Smooth muscle cell (in vitro differentiated cells): Measurements from ENCODE around the gene CCDC88C. TPM values are rescaled to one million over a fixed set of nuclear protein-coding genes. Genes with fewer than 3 reads are reported as not detected.

Experiments used
- DNase-seq: peaks from one replicate; lab custom pipeline; 2025; ENCODE audit not compliant: unreplicated experiment; lab: John Stamatoyannopoulos, UW
- H2AFZ ChIP-seq: fragments of 200-600 bp; sonication (generic); 2 replicates; pipeline ENCODE4 v1.6.0; 2016; ENCODE audit warnings: antibody characterized with exemption, low read depth, mild to moderate bottlenecking
- H3F3A ChIP-seq: fragments of 200-600 bp; sonication (generic); 2 replicates; pipeline ENCODE4 v1.6.0; 2017; ENCODE audit warnings: antibody characterized with exemption, low read depth
- H3K27ac ChIP-seq: fragments of 200-600 bp; sonication (generic); 2 replicates; pipeline ENCODE4 v1.5.1; 2016; ENCODE audit warnings: low read depth, mild to moderate bottlenecking
- H3K27me3 ChIP-seq: fragments of 200-600 bp; sonication (generic); 2 replicates; pipeline ENCODE4 v1.6.1; 2016; ENCODE audit warnings: low read depth, mild to moderate bottlenecking
- H3K36me3 ChIP-seq: fragments of 200-600 bp; sonication (generic); 2 replicates; pipeline ENCODE4 v1.5.1; 2016; ENCODE audit warnings: low read depth
- H3K4me1 ChIP-seq: fragments of 200-600 bp; sonication (generic); 2 replicates; pipeline ENCODE4 v1.5.1; 2016; ENCODE audit warnings: low read depth
- H3K4me2 ChIP-seq: fragments of 200-600 bp; sonication (generic); 2 replicates; pipeline ENCODE4 v1.6.0; 2016; ENCODE audit warnings: mild to moderate bottlenecking
- H3K4me3 ChIP-seq: fragments of 200-600 bp; sonication (generic); 2 replicates; pipeline ENCODE4 v1.5.1; 2016; ENCODE audit warnings: mild to moderate bottlenecking
- H3K79me2 ChIP-seq: fragments of 200-600 bp; sonication (generic); 2 replicates; pipeline ENCODE4 v1.6.0; 2016; ENCODE audit warnings: low read depth, mild to moderate bottlenecking
- H3K9ac ChIP-seq: fragments of 200-600 bp; sonication (generic); 2 replicates; pipeline ENCODE4 v1.6.0; 2016; ENCODE audit warnings: low read depth
- H3K9me3 ChIP-seq: fragments of 200-600 bp; sonication (generic); replicated peaks from 2 replicates; pipeline ENCODE4 v1.5.1; 2016; ENCODE audit warnings: low read depth
- H4K20me1 ChIP-seq: fragments of 200-600 bp; sonication (generic); 2 replicates; pipeline ENCODE4 v1.6.0; 2016; ENCODE audit warnings: low read depth
- WGBS: methylation state at CpG from one replicate; pipeline ENCODE4 v1.1.7; 2016; ENCODE audit warnings: low lambda C conversion rate; 5-methylcytosine and 5-hydroxymethylcytosine counted together
- polyA plus RNA-seq: library from polyadenylated mRNA; unstranded; fragments of >200 nt; fragmentation: Nextera tagmentation; extraction: Ambion mirVana; gene quantifications from 2 replicates; pipeline ENCODE4 v1.2.1, GENCODE V29; 2016
- total RNA-seq: library from RNA; depleted of rRNA; stranded (reverse); fragments of >200 nt; gene quantifications from 2 replicates; pipeline ENCODE4 v1.2.3, GENCODE V29; 2014
- TF ChIP-seq, protein P1 (sequence below): fragments of 200-600 bp; sonication (generic); IDR thresholded peaks from 2 replicates; pipeline ENCODE4 v1.5.1; 2017; ENCODE audit warnings: borderline replicate concordance, mild to moderate bottlenecking, antibody characterized with exemption; ENCODE audit not compliant: insufficient read depth, poor library complexity, severe bottlenecking

Gene CCDC88C
- total and polyA plus RNA-seq, 2 experiments from 2014 or later = 1.1 TPM; not detected in 1

DNA sequence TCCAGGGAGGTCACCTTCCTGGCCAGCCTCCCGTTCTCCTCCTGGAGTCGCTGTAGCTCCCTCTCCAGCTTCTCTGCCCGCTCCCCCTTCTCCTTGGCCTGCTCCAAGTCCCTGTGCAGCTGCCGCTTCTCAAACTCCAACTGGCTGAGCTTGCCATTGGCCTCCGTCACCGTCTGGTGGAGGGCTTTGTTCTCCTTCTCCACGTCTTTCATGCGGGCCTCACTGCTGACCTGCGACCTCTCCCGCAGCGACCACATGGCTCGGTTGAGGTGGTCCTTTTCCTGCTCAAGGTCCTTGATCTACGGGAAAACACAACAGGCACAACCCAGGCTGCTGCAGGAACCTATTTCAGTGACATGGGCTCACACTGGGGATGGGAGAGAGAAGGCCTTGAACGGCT is 103.8 kb downstream of the CCDC88C start:
- H3K4me2 ChIP-seq = no peak overlapping the region
- no peaks in the 10 kb centered on the region for H3K9me3 ChIP-seq
- H3K36me3 ChIP-seq = no peaks in the 10 kb centered on the region
- H3K4me3 ChIP-seq = no peak overlapping the region
- no peaks in the 10 kb centered on the region for H3K79me2 ChIP-seq
- 97% methylated on average over 14 of the region's 14 CpGs for WGBS
- no peaks in the 10 kb centered on the region for H3F3A ChIP-seq
- no peaks in the 10 kb centered on the region for H4K20me1 ChIP-seq
- no peak overlapping the region for H3K27ac ChIP-seq
- TF ChIP-seq, protein P1, sequence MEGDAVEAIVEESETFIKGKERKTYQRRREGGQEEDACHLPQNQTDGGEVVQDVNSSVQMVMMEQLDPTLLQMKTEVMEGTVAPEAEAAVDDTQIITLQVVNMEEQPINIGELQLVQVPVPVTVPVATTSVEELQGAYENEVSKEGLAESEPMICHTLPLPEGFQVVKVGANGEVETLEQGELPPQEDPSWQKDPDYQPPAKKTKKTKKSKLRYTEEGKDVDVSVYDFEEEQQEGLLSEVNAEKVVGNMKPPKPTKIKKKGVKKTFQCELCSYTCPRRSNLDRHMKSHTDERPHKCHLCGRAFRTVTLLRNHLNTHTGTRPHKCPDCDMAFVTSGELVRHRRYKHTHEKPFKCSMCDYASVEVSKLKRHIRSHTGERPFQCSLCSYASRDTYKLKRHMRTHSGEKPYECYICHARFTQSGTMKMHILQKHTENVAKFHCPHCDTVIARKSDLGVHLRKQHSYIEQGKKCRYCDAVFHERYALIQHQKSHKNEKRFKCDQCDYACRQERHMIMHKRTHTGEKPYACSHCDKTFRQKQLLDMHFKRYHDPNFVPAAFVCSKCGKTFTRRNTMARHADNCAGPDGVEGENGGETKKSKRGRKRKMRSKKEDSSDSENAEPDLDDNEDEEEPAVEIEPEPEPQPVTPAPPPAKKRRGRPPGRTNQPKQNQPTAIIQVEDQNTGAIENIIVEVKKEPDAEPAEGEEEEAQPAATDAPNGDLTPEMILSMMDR = no peak
- no peak for DNase-seq
- H3K4me1 ChIP-seq = no peaks in the 10 kb centered on the region
- no peak overlapping the region for H2AFZ ChIP-seq
- no peaks in the 10 kb centered on the region for H3K27me3 ChIP-seq
- no peak overlapping the region for H3K9ac ChIP-seq

DNA sequence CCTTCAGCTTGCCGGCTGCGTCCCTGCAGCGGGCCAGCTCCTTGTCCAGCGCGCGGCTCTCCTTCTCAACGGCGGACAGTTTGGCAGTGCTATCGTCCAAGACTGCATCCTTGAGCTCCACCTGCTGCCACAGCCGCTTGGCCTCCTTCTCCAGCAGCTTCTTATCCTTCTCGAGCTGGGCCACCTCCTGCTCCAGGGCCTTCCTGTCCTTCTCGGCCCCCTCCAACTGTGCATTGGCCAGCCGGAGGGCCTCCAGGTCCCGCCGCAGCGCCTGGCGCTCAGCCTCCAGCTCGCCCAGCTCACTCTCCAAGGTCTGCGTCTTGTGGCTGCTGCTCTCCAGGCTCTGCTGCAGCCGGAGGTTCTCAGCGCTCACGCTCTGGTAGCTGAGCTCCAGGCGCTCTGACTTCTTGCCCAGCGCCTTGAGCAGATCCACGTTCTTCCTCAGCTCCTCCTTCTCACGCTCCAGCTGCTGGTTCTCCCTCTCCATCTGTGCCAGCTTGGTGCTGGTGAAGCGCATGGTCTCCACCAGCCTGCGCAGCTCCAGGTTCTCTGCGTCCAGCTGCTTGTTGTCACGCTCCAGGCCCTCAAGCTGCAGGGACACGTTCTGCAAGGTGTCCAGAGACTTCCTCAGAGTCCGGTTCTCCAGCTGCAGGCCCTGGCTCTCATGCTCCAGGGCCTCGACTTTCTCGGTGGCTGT is 104.3 kb downstream of the CCDC88C start:
- H3K4me2 ChIP-seq = no peak overlapping the region
- no peaks in the 10 kb centered on the region for H4K20me1 ChIP-seq
- no peaks in the 10 kb centered on the region for H3K79me2 ChIP-seq
- H3K27ac ChIP-seq = no peak overlapping the region
- WGBS = 97% methylated on average over 34 of the region's 34 CpGs
- no peak overlapping the region for H2AFZ ChIP-seq
- TF ChIP-seq, protein P1 = no peak
- DNase-seq = no peak
- no peaks in the 10 kb centered on the region for H3K36me3 ChIP-seq
- H3K9ac ChIP-seq = no peak overlapping the region
- H3F3A ChIP-seq = no peaks in the 10 kb centered on the region
- no peaks in the 10 kb centered on the region for H3K9me3 ChIP-seq
- H3K27me3 ChIP-seq = no peaks in the 10 kb centered on the region
- H3K4me3 ChIP-seq = no peak overlapping the region
- no peaks in the 10 kb centered on the region for H3K4me1 ChIP-seq

DNA sequence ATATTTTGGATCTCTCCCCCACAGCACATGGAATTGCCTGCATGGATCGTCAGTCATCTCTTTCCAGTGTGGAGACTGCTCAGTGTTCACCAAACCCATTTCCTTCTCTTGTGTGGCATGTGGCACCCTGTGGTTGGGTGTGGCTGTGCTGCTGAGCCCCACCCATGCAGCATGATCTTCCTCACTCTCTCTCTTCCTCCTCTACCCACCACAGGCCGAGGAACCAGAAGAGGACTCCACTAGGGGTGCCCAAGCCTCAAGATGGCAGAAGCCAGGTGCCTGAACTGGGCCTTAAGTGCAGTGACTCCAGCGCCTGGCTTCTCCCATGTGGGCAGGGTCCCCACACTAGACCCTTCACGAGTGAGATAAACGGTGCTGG is 106.3 kb downstream of the CCDC88C start:
- WGBS = 92% methylated on average over 5 of the region's 5 CpGs
- H3K27ac ChIP-seq = no peak overlapping the region

More for the DNA sequence above, 106.3 kb downstream of the CCDC88C start:
- no peaks in the 10 kb centered on the region for H3K79me2 ChIP-seq
- no peaks in the 10 kb centered on the region for H3K36me3 ChIP-seq
- no peaks in the 10 kb centered on the region for H4K20me1 ChIP-seq
- H3K4me1 ChIP-seq = no peaks in the 10 kb centered on the region
- peaks cover 4% of the 10 kb centered on the region for H3K27me3 ChIP-seq
- H3K9ac ChIP-seq = no peak overlapping the region
- no peak overlapping the region for H2AFZ ChIP-seq
- H3F3A ChIP-seq = no peaks in the 10 kb centered on the region
- H3K4me3 ChIP-seq = no peak overlapping the region
- TF ChIP-seq, protein P1 = no peak
- no peak for DNase-seq
- H3K4me2 ChIP-seq = no peak overlapping the region
- no peaks in the 10 kb centered on the region for H3K9me3 ChIP-seq
